Astrocyte (in vitro differentiated cells and primary cell): ENCODE measurements around the gene MAGEH1. TPM values are rescaled to one million over a fixed set of nuclear protein-coding genes. Genes with fewer than 3 reads are reported as not detected.

ENCODE experiments used
- DNase-seq: peaks from one replicate; pipeline ENCODE4 v3.0.0-alpha.2; 2010; ENCODE audit warnings: low read depth
- FAIRE-seq: peaks from 2 replicates; lab custom pipeline; 2011; peaks lifted over from hg19 to GRCh38; lab: Jason Lieb, UNC
- H2AFZ ChIP-seq: 2 replicates; pipeline ENCODE4 v1.6.0; 2012; ENCODE audit warnings: low read depth, low read length, inconsistent platforms
- H3K27ac ChIP-seq: 2 replicates; pipeline ENCODE4 v1.5.1; 2011; ENCODE audit warnings: low read depth, low read length, inconsistent platforms
- H3K27me3 ChIP-seq: 2 replicates; pipeline ENCODE4 v1.6.0; 2011; ENCODE audit warnings: low read length, inconsistent platforms; ENCODE audit not compliant: insufficient read depth
- H3K36me3 ChIP-seq: 2 replicates; pipeline ENCODE4 v1.5.1; 2011; ENCODE audit warnings: low read length, inconsistent platforms; ENCODE audit not compliant: insufficient read depth
- H3K4me1 ChIP-seq: 2 replicates; pipeline ENCODE4 v1.5.1; 2011; ENCODE audit warnings: low read length, inconsistent platforms; ENCODE audit not compliant: insufficient read depth
- H3K4me2 ChIP-seq: 2 replicates; pipeline ENCODE4 v1.6.0; 2012; ENCODE audit warnings: low read length, inconsistent platforms
- H3K4me3 ChIP-seq: 2 replicates; pipeline ENCODE4 v1.5.1; 2011; ENCODE audit warnings: low read depth, mild to moderate bottlenecking, low read length, inconsistent platforms; ENCODE audit not compliant: insufficient read depth
- H3K79me2 ChIP-seq: 2 replicates; pipeline ENCODE4 v1.6.0; 2012; ENCODE audit warnings: mild to moderate bottlenecking, low read length, inconsistent platforms; ENCODE audit not compliant: insufficient read depth
- H3K9ac ChIP-seq: 2 replicates; pipeline ENCODE4 v1.6.0; 2012; ENCODE audit warnings: mild to moderate bottlenecking, low read length, inconsistent platforms
- H3K9me3 ChIP-seq: 2 replicates; pipeline ENCODE4 v1.5.1; 2012; ENCODE audit warnings: low read depth, mild to moderate bottlenecking, low read length, inconsistent platforms; ENCODE audit not compliant: insufficient read depth
- H4K20me1 ChIP-seq: 2 replicates; pipeline ENCODE4 v1.6.0; 2012; ENCODE audit warnings: low read length, inconsistent platforms; ENCODE audit not compliant: insufficient read depth
- H3K27ac Mint-ChIP-seq: one replicate; pipeline ENCODE4 v1.8.0; 2021; ENCODE audit warnings: mild to moderate bottlenecking, mixed read lengths; ENCODE audit not compliant: unreplicated experiment
- H3K27me3 Mint-ChIP-seq: one replicate; pipeline ENCODE4 v1.8.0; 2021; ENCODE audit warnings: low read depth, mixed read lengths; ENCODE audit not compliant: unreplicated experiment
- H3K36me3 Mint-ChIP-seq: one replicate; pipeline ENCODE4 v1.8.0; 2021; ENCODE audit warnings: low read depth, mixed read lengths; ENCODE audit not compliant: unreplicated experiment
- H3K4me1 Mint-ChIP-seq: one replicate; pipeline ENCODE4 v1.8.0; 2021; ENCODE audit warnings: low read depth, mixed read lengths; ENCODE audit not compliant: unreplicated experiment
- H3K4me3 Mint-ChIP-seq: one replicate; pipeline ENCODE4 v1.8.0; 2021; ENCODE audit warnings: mild to moderate bottlenecking, moderate library complexity, mixed read lengths; ENCODE audit not compliant: unreplicated experiment
- H3K9me3 Mint-ChIP-seq: one replicate; pipeline ENCODE4 v1.8.0; 2021; ENCODE audit warnings: mild to moderate bottlenecking, mixed read lengths; ENCODE audit not compliant: unreplicated experiment
- EZH2 ChIP-seq: IDR thresholded peaks from 2 replicates; pipeline ENCODE4 v1.6.1; 2012; ENCODE audit warnings: mild to moderate bottlenecking, low read length, inconsistent platforms; ENCODE audit not compliant: insufficient read depth
- total RNA-seq: library from RNA; stranded (reverse); gene quantifications from 2 replicates; pipeline ENCODE4 v1.2.1, GENCODE V29; 2021
- TF ChIP-seq, protein P1 (sequence below): IDR thresholded peaks from 2 replicates; pipeline ENCODE4 v1.5.1; 2011; ENCODE audit warnings: low read depth, mild to moderate bottlenecking, inconsistent platforms, low read length, moderate library complexity; ENCODE audit not compliant: insufficient read depth

The MAGEH1 gene
- total RNA-seq, 1 donor from 2014 or later = 15.4 TPM

DNA sequence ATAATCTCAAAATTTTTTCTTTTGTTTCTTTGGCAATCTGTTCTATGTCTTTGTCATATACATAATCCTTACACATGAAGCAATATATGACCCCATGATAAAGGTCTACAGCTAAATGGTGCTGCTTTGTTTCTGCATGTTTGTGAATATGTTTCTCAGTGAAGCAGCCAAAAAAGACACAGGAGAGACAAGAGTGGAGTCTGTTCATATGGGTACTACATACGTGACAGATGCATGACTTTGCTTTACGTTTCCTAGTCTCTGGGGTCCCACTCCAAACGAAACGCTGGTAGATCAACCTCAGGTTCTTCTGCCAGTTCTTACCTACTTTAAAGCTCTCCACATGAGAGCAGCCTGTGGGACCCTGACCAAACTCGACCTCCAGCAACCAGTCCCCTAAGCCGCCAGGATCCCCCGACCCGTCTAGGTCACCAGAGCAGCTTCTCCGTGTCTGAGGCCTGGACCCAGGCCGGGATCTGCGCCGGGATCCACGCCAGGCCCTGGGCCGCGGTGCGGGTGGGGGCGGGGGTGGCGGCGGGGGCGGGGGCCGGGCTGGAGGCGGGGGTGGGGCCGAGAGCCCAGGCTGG lies 36.2 kb downstream of the MAGEH1 start:
- H3K9ac ChIP-seq = peak overlapping the region; percentile 60
- H3K4me1 ChIP-seq = no peaks in the 10 kb centered on the region
- FAIRE-seq (peak; percentile 89), DNase-seq (no peak)
- H3K4me2 ChIP-seq = peak overlapping the region; percentile 94
- Mint-ChIP-seq H3K36me3 (no peaks in the 10 kb centered on the region), H3K27ac (no peak overlapping the region), H3K9me3 (no peaks in the 10 kb centered on the region), H3K27me3 (no peaks in the 10 kb centered on the region), H3K4me1 (peaks cover 2% of the 10 kb centered on the region), H3K4me3 (peak overlapping the region; percentile 83)
- no peak for TF ChIP-seq EZH2
- TF ChIP-seq, protein P1, sequence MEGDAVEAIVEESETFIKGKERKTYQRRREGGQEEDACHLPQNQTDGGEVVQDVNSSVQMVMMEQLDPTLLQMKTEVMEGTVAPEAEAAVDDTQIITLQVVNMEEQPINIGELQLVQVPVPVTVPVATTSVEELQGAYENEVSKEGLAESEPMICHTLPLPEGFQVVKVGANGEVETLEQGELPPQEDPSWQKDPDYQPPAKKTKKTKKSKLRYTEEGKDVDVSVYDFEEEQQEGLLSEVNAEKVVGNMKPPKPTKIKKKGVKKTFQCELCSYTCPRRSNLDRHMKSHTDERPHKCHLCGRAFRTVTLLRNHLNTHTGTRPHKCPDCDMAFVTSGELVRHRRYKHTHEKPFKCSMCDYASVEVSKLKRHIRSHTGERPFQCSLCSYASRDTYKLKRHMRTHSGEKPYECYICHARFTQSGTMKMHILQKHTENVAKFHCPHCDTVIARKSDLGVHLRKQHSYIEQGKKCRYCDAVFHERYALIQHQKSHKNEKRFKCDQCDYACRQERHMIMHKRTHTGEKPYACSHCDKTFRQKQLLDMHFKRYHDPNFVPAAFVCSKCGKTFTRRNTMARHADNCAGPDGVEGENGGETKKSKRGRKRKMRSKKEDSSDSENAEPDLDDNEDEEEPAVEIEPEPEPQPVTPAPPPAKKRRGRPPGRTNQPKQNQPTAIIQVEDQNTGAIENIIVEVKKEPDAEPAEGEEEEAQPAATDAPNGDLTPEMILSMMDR = no peak
- H3K9me3 ChIP-seq = no peaks in the 10 kb centered on the region
- H3K4me3 ChIP-seq = no peak overlapping the region
- no peaks in the 10 kb centered on the region for H3K27me3 ChIP-seq
- peak overlapping the region; percentile 41 for H2AFZ ChIP-seq
- no peak overlapping the region for H3K27ac ChIP-seq
- H3K36me3 ChIP-seq = no peaks in the 10 kb centered on the region
- no peaks in the 10 kb centered on the region for H4K20me1 ChIP-seq
- no peaks in the 10 kb centered on the region for H3K79me2 ChIP-seq

DNA sequence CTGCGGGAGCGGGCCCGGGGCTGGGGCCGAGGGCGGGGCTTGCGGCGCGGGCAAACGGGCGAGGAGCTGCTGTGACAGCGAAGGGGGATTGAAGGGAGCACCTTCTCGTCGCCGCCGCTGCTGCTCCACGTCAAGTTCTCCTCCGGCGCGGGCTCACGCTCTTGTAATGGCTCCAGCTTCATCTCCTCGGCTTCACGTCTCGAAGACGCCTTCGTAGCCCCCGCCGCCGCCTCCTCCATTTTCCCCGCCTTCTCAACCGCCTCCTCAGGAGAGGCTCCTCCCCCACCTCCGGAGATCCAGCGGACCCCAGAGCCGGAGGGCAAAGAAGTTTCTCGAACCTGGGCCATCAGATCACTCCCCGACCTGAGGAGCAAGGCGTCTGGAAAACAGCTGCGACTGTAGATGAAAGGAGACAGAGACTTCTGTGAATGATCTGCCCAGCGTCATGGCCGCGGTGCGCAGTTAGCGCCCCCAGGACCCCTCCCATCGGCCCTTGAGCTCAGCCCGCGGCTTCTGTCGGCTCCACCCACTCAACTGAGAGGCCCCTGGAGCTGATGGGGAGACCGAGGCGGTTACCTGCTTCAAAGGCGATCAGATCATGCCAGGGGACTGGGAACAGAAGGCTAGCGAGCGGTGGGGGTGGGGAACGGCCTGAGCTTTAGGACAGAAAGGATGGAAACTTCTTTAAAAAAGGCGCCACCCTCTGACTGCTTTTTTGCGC lies 36.8 kb downstream of the MAGEH1 start:
- DNase-seq = peak; percentile 32

More for the DNA sequence above, 36.8 kb downstream of the MAGEH1 start:
- Histone ChIP-seq H3K79me2 (no peaks in the 10 kb centered on the region), H3K27me3 (no peaks in the 10 kb centered on the region), H2AFZ (peak overlapping the region; percentile 86), H3K27ac (peak overlapping the region; percentile 42), H4K20me1 (no peaks in the 10 kb centered on the region), H3K4me3 (peak overlapping the region; percentile 76), H3K4me2 (peak overlapping the region; percentile 94), H3K9me3 (no peaks in the 10 kb centered on the region), H3K36me3 (no peaks in the 10 kb centered on the region), H3K9ac (peak overlapping the region; percentile 81), H3K4me1 (no peaks in the 10 kb centered on the region)
- no peak for FAIRE-seq
- Mint-ChIP-seq H3K27me3 (no peaks in the 10 kb centered on the region), H3K4me3 (peak overlapping the region; percentile 94), H3K9me3 (no peaks in the 10 kb centered on the region), H3K27ac (peak overlapping the region; percentile 41), H3K4me1 (peaks cover 2% of the 10 kb centered on the region), H3K36me3 (no peaks in the 10 kb centered on the region)
- no peak for TF ChIP-seq EZH2
- TF ChIP-seq, protein P1 = no peak
